Tibial artery (tissue), 4 donors: Measurements from ENCODE around the gene TXK.
A peak's percentile ranks its signal among the peaks of the same experiment; 100 is the strongest.

Source experiments
- DNase-seq, 2 donors: peaks; one replicate each; pipeline ENCODE4 v3.0.0-alpha.2; 2019
- H3K27ac ChIP-seq, 2 donors: fragments of 200-600 bp; sonication (generic) in 1 of 2; 1 replicate in 1 of 2; 2 replicates in 1 of 2; pipeline ENCODE4 v1.5.1; 2018 to 2019; ENCODE audit warnings: mild to moderate bottlenecking in 1 of 2
- H3K27me3 ChIP-seq, 2 donors: fragments of 200-600 bp; sonication (generic) in 1 of 2; one replicate each; pipeline versions ENCODE4 v1.5.1 to v1.6.0; 2016 to 2019
- H3K36me3 ChIP-seq, 3 donors: fragments of 200-600 bp; sonication (generic) in 2 of 3; one replicate each; pipeline ENCODE4 v1.5.1; 2016 to 2019; ENCODE audit warnings: mild to moderate bottlenecking in 2 of 3
- H3K4me1 ChIP-seq, 4 donors: fragments of 200-600 bp; sonication (generic) in 2 of 4; 1 replicate in 3 of 4; 2 replicates in 1 of 4; pipeline ENCODE4 v1.5.1; 2016 to 2019
- H3K4me3 ChIP-seq, 2 donors: fragments of 200-600 bp; sonication (generic) in 1 of 2; 1 replicate in 1 of 2; 2 replicates in 1 of 2; pipeline ENCODE4 v1.5.1; 2018 to 2019; ENCODE audit warnings: mild to moderate bottlenecking in 2 of 2
- H3K9me3 ChIP-seq, 3 donors: fragments of 200-600 bp; sonication (generic) in 1 of 3; one replicate each; pipeline ENCODE4 v1.5.1; 2016 to 2019
- intact Hi-C: fragments of 100-400 bp; cut with DNase I; formaldehyde crosslinking; loops from one replicate; pipeline ENCODE4 v1.15.0; 2023; ENCODE audit warnings: low total_unique reads
- TF ChIP-seq, protein P1 (sequence below), 2 experiments: fragments of 200-600 bp in 1 of 2; fragments of 450-650 bp in 1 of 2; IDR thresholded peaks; one replicate each; pipeline ENCODE4 v1.5.1; 2017 to 2019; ENCODE audit warnings: antibody characterized with exemption in 2 of 2, mild to moderate bottlenecking in 1 of 2, moderate library complexity in 1 of 2

The TXK gene

DNA sequence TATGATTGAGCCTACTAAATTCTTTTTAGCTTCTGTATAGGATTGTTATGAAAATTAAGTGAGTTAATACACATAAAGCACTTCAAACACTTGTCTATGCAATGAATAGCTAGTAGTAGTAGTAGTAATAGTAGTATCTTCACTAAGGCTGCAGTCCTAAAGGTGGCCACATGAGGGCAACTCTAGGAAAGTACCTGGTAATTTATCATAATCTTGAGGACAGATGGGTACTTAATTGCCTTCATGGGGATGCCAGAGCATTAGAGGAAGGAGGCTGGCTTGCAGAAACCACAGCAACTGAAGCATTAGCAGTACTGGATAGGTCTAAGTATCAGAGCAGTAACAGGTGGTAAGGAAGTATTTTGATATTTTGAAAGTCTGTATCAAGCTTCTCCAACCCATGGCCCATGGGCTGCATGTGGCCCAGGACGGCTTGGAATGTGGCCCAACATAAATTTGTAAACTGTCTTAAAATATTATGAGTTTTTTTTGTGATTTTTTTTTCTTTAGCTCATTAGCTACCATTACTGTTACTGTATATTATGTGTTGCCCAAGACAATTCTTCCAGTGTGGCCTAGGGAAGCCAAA, 100.1 kb downstream of the TXK start:
- DNase-seq, result no peak
- intact Hi-C loops, result no loop called here
- no peaks in the 10 kb centered on the region for H3K9me3 ChIP-seq
- no peaks in the 10 kb centered on the region for H3K27me3 ChIP-seq
- H3K4me1 ChIP-seq, result peaks cover 0 to 9% (median 3%) of the 10 kb centered on the region in 4 donors
- TF ChIP-seq, protein P1, sequence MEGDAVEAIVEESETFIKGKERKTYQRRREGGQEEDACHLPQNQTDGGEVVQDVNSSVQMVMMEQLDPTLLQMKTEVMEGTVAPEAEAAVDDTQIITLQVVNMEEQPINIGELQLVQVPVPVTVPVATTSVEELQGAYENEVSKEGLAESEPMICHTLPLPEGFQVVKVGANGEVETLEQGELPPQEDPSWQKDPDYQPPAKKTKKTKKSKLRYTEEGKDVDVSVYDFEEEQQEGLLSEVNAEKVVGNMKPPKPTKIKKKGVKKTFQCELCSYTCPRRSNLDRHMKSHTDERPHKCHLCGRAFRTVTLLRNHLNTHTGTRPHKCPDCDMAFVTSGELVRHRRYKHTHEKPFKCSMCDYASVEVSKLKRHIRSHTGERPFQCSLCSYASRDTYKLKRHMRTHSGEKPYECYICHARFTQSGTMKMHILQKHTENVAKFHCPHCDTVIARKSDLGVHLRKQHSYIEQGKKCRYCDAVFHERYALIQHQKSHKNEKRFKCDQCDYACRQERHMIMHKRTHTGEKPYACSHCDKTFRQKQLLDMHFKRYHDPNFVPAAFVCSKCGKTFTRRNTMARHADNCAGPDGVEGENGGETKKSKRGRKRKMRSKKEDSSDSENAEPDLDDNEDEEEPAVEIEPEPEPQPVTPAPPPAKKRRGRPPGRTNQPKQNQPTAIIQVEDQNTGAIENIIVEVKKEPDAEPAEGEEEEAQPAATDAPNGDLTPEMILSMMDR (IDR thresholded peaks at IDR 0.05), result peak in 1 of 2 experiments; percentile 12
- no peak overlapping the region for H3K27ac ChIP-seq
- H3K36me3 ChIP-seq, result no peaks in the 10 kb centered on the region
- no peak overlapping the region for H3K4me3 ChIP-seq

DNA sequence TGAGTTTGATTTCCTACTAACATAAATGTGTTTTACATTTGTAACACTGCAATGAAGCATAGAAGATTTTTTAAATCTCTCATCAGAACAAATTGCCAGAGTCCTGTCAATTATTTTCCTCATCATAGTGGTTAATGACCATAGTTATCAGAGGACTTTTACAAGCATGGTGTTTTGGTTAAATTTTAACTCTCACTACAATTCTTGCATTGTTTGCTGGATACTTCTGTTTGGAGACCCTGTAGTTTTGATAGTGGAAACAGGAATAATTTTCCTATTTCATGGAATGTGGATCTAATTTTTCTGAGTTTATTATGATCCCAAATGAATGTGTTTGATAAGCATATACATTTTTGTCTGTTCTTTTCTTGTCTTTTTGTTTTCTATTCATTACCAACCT, 100.6 kb downstream of the TXK start:
- TF ChIP-seq, protein P1 (IDR thresholded peaks at IDR 0.05), result no peak
- intact Hi-C loops, result no loop called here

DNA sequence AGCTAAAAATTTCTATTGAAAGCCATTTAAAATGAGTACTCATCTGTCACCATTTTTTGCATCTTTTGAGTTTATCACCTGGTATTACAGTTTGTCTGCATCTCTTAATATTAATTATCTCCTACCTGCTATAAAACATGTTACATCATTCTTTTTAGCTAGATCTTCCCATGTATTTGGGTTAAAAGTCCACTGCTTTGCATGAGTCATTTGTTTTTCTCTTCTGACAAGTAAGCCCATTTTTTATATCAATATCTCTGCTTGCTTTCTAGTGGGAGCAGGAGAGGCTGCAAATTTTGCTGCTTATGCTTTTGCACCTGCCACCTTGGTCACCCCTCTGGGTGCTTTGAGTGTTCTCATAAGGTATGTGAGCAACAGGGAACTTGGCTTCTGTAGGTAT, 101.3 kb downstream of the TXK start:
- no peaks in the 10 kb centered on the region for H3K9me3 ChIP-seq
- H3K36me3 ChIP-seq, result no peaks in the 10 kb centered on the region
- intact Hi-C loops, result no loop called here
- H3K4me1 ChIP-seq, result peaks cover 0 to 9% (median 3%) of the 10 kb centered on the region in 4 donors
- no peak for DNase-seq
- H3K27me3 ChIP-seq, result no peaks in the 10 kb centered on the region
- H3K27ac ChIP-seq, result no peak overlapping the region
- H3K4me3 ChIP-seq, result no peak overlapping the region
- TF ChIP-seq, protein P1 (IDR thresholded peaks at IDR 0.05), result no peak

More for the DNA sequence above, 100.6 kb downstream of the TXK start:
- Histone ChIP-seq H3K9me3 (no peaks in the 10 kb centered on the region), H3K27me3 (no peaks in the 10 kb centered on the region), H3K36me3 (no peaks in the 10 kb centered on the region), H3K4me1 (peaks cover 0 to 9% (median 3%) of the 10 kb centered on the region in 4 donors), H3K27ac (no peak overlapping the region), H3K4me3 (no peak overlapping the region)
- DNase-seq, result no peak

DNA sequence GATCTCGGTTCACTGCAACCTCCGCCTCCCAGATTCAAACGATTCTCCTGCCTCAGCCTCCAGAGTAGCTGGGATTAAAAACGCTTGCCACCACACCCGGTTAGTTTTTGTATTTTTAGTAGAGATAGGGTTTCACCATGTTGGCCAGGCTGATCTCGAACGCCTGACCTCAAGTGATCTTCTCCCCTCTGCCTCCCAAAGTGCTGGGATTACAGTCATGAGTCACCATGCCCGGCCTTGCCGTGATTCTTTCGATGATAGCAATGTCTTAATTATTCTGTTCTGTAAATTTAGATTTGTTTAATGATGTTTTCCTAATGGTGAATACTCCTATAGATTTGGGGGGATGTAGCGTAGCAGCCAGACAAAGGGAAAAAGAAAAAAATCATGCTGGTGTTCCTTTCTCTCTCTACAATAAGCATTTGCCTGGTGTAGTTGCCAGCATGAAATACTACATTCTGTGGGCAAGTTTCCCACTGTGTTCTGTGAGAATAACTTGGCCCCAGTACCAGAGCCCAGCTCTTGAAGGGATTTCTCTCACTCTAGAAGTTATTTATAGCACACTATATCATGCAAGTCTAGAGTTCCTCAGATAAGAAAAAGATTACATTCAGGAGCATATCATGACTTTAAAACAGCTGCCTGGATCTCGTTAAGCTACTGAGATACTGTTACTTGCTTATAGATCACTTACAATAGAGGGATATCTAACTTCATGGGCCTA, 102.1 kb downstream of the TXK start:
- TF ChIP-seq, protein P1 (IDR thresholded peaks at IDR 0.05), result no peak
- no peak for DNase-seq
- Histone ChIP-seq H3K36me3 (no peaks in the 10 kb centered on the region), H3K27ac (no peak overlapping the region), H3K27me3 (no peaks in the 10 kb centered on the region), H3K9me3 (no peaks in the 10 kb centered on the region), H3K4me1 (peaks cover 0 to 9% (median 3%) of the 10 kb centered on the region in 4 donors), H3K4me3 (no peak overlapping the region)
- intact Hi-C loops, result no loop called here

DNA sequence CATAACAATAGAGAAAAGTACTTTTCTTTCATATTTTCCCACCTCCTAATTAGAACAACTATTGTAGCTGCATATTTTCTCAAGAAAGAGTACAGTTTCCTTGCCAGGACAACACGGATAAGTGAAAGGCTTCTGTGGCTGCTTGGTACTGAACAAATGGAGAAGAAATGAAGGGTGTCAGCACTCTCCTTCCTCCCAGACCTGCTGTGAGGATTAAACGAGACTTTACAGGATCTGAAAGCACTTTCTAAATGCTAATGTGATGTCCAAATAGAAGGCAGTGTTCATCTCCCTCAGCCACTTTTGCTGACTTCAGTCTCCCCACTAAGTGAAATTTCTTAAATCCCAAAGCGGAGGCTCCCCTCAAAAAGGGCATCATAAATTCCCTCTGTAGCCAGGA, 103.6 kb downstream of the TXK start:
- no peak overlapping the region for H3K27ac ChIP-seq
- no peak overlapping the region for H3K4me3 ChIP-seq
- no peak for DNase-seq
- TF ChIP-seq, protein P1 (IDR thresholded peaks at IDR 0.05), result no peak
- H3K4me1 ChIP-seq, result peaks cover 0 to 9% (median 3%) of the 10 kb centered on the region in 4 donors
- H3K27me3 ChIP-seq, result no peaks in the 10 kb centered on the region
- H3K9me3 ChIP-seq, result no peaks in the 10 kb centered on the region
- intact Hi-C loops, result no loop called here
- no peaks in the 10 kb centered on the region for H3K36me3 ChIP-seq
